ENCODE results near the gene USP35. TPM values are rescaled to one million over a fixed set of nuclear protein-coding genes. Genes with fewer than 3 reads are reported as not detected.

The USP35 gene, protein sequence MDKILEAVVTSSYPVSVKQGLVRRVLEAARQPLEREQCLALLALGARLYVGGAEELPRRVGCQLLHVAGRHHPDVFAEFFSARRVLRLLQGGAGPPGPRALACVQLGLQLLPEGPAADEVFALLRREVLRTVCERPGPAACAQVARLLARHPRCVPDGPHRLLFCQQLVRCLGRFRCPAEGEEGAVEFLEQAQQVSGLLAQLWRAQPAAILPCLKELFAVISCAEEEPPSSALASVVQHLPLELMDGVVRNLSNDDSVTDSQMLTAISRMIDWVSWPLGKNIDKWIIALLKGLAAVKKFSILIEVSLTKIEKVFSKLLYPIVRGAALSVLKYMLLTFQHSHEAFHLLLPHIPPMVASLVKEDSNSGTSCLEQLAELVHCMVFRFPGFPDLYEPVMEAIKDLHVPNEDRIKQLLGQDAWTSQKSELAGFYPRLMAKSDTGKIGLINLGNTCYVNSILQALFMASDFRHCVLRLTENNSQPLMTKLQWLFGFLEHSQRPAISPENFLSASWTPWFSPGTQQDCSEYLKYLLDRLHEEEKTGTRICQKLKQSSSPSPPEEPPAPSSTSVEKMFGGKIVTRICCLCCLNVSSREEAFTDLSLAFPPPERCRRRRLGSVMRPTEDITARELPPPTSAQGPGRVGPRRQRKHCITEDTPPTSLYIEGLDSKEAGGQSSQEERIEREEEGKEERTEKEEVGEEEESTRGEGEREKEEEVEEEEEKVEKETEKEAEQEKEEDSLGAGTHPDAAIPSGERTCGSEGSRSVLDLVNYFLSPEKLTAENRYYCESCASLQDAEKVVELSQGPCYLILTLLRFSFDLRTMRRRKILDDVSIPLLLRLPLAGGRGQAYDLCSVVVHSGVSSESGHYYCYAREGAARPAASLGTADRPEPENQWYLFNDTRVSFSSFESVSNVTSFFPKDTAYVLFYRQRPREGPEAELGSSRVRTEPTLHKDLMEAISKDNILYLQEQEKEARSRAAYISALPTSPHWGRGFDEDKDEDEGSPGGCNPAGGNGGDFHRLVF
- polyA plus RNA-seq (2012; rRNA removed) = 8.0 and 8.4 TPM in 2 replicates
- 4.4 and 5.3 TPM in 2 replicates for polyA plus RNA-seq (2012; cell fraction: cytosol; rRNA removed)
- polyA plus RNA-seq (2012; cell fraction: nucleus; rRNA removed) = 32.8 and 39.6 TPM in 2 replicates

DNA sequence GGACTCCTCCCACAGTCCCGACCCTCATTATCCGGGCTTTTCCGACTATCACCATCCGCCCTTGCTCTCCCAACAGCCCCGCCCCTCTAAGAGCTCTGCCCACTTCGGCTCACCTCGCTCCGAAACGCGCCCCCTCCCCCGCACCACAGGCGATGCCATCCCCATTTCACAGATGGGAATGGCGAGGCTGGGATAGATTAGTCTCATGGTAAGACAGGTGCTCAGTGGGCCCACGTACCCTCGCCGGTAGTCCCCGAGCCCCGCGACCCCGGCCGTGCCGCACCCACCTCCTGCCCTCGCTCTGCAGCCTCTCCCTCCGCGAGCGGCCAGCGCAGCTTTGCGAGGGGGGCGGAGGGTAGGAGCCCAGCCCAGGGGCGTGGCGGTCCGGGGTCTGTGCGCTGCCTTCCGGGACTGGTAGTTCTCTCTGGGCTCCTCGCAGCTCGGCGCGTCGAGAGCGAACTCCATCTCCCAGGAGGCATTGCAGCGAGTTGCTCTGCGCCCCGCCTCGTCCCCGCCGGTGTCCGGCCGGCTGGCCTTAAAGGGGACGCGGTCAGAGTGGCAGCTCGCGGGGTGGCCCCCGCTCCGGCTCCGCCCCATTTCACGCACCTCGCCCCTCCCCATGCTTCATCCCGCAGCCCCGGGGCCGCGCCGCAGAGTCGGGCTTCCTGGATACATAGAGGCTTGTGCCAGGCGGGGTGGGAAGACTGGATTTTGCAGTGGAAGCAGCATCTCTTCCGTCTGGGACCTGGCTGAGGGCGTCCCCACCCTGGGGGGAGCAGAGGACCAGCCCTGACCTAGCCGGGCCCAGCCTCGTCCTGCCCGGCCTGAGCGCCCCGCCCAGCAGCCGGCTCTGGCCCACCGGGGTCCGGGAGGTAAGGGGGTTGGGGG, at the start of gene USP35, which contains the start of gene KCTD21:
USP35 (plus strand) TSS at position 634 of the 888 bp plus-strand sequence. CDS start 7,327 bp downstream, outside the sequence.
KCTD21 (minus strand) TSS at position 341 of the 888 bp plus-strand sequence. CDS start 14,072 bp downstream, outside the sequence.
- WGBS (ENCODE audit: low lambda C conversion rate) = under 1% methylated on average over 23 of the region's 74 CpGs
- peak within 1 kb of the TSS; percentile 92 for H3K9ac ChIP-seq
- no peaks in the 10 kb centered on the region for H3K9me2 ChIP-seq
- peak within 1 kb of the TSS; percentile 78 for H2AFZ ChIP-seq (ENCODE audit: low read depth)
- H3F3A ChIP-seq (replicated peaks; ENCODE audit: insufficient read depth) = peaks cover 5% of the 10 kb centered on the region
- peak within 1 kb of the TSS; percentile 86 for H3K4me2 ChIP-seq
- H3K27ac ChIP-seq (ENCODE audit: low read depth in 2 of 2, low read length in 1 of 2) = peak within 1 kb of the TSS; percentile 80 to 82; a peak in 3 of 4 replicates
- peaks cover 21 to 32% of the 10 kb centered on the region in 2 experiments; a peak in 3 of 4 replicates for H3K4me1 ChIP-seq (ENCODE audit: control insufficient read depth in 1 of 2, insufficient read depth in 2 of 2, low read depth in 1 of 2, low read length in 1 of 2)
- H3K4me3 ChIP-seq (ENCODE audit: low read depth in 2 of 2, low read length in 1 of 2) = peak within 1 kb of the TSS; percentile 74 to 98
- peaks cover 0 to 16% of the 10 kb centered on the region in 2 experiments for H3K36me3 ChIP-seq (replicated peaks in 1 of 2; ENCODE audit: control insufficient read depth in 1 of 2, insufficient read depth in 2 of 2, low read length in 1 of 2)
- TF ChIP-seq RFX5 (IDR thresholded peaks at IDR 0.05; ENCODE audit: low read length) = no peak
- TF ChIP-seq CHD2 (IDR thresholded peaks at IDR 0.05; ENCODE audit: low read length, partially characterized antibody) = peak; percentile 46
- TF ChIP-seq, protein P1, sequence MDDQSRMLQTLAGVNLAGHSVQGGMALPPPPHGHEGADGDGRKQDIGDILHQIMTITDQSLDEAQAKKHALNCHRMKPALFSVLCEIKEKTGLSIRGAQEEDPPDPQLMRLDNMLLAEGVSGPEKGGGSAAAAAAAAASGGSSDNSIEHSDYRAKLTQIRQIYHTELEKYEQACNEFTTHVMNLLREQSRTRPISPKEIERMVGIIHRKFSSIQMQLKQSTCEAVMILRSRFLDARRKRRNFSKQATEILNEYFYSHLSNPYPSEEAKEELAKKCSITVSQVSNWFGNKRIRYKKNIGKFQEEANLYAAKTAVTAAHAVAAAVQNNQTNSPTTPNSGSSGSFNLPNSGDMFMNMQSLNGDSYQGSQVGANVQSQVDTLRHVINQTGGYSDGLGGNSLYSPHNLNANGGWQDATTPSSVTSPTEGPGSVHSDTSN (IDR thresholded peaks at IDR 0.05) = peak; percentile 73
- peak; percentile 37; the same call in 1 of the 2 replicates for TF ChIP-seq GABPA (IDR thresholded peaks at IDR 0.05; ENCODE audit: low read depth)
- TF ChIP-seq, protein P2, sequence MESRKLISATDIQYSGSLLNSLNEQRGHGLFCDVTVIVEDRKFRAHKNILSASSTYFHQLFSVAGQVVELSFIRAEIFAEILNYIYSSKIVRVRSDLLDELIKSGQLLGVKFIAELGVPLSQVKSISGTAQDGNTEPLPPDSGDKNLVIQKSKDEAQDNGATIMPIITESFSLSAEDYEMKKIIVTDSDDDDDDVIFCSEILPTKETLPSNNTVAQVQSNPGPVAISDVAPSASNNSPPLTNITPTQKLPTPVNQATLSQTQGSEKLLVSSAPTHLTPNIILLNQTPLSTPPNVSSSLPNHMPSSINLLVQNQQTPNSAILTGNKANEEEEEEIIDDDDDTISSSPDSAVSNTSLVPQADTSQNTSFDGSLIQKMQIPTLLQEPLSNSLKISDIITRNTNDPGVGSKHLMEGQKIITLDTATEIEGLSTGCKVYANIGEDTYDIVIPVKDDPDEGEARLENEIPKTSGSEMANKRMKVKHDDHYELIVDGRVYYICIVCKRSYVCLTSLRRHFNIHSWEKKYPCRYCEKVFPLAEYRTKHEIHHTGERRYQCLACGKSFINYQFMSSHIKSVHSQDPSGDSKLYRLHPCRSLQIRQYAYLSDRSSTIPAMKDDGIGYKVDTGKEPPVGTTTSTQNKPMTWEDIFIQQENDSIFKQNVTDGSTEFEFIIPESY (IDR thresholded peaks at IDR 0.05; ENCODE audit: borderline replicate concordance, low read depth) = no peak
- TF ChIP-seq TCF12 (IDR thresholded peaks at IDR 0.05) = peak; percentile 17; the same call in 1 of the 2 replicates
- TF ChIP-seq SMC3 (IDR thresholded peaks at IDR 0.05; ENCODE audit: low read depth, low read length) = no peak
- TF ChIP-seq, protein P3, sequence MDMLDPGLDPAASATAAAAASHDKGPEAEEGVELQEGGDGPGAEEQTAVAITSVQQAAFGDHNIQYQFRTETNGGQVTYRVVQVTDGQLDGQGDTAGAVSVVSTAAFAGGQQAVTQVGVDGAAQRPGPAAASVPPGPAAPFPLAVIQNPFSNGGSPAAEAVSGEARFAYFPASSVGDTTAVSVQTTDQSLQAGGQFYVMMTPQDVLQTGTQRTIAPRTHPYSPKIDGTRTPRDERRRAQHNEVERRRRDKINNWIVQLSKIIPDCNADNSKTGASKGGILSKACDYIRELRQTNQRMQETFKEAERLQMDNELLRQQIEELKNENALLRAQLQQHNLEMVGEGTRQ (IDR thresholded peaks at IDR 0.05; ENCODE audit: borderline replicate concordance, low read depth, low read length) = no peak
- TF ChIP-seq ELF1 (IDR thresholded peaks at IDR 0.05) = peak; percentile 57
- no peak for TF ChIP-seq RAD21 (IDR thresholded peaks at IDR 0.05; ENCODE audit: low read length)
- peak; percentile 38; the same call in 1 of the 2 replicates for TF ChIP-seq RCOR1 (IDR thresholded peaks at IDR 0.05; ENCODE audit: low read length)
- TF ChIP-seq MXI1 (IDR thresholded peaks at IDR 0.05; ENCODE audit: low read depth, low read length) = peak; percentile 42; the same call in 1 of the 2 replicates
- TF ChIP-seq, protein P4, sequence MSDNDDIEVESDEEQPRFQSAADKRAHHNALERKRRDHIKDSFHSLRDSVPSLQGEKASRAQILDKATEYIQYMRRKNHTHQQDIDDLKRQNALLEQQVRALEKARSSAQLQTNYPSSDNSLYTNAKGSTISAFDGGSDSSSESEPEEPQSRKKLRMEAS (IDR thresholded peaks at IDR 0.05; ENCODE audit: low read depth) = peak; percentile 20; the same call in 1 of the 2 replicates
- peak; percentile 67; the same call in 1 of the 2 replicates for TF ChIP-seq SIN3A (IDR thresholded peaks at IDR 0.05; ENCODE audit: borderline replicate concordance, low read depth, low read length)
- TF ChIP-seq NRF1 (IDR thresholded peaks at IDR 0.05; ENCODE audit: low read depth, low read length) = peak; percentile 42; the same call in 1 of the 2 replicates
- peak; percentile 50 for TF ChIP-seq TAF1 (IDR thresholded peaks at IDR 0.05; ENCODE audit: borderline replicate concordance, low read depth, low read length)
- peak; percentile 58; the same call in 1 of the 2 replicates for TF ChIP-seq POLR2AphosphoS5 (IDR thresholded peaks at IDR 0.05; ENCODE audit: low read depth, low read length)
- no peak for TF ChIP-seq RXRA (IDR thresholded peaks at IDR 0.05; ENCODE audit: borderline replicate concordance, low read depth)
- no peak for TF ChIP-seq FOXM1 (IDR thresholded peaks at IDR 0.05; ENCODE audit: low read depth)
- POLR2A ChIA-PET = interaction anchor here (0.6 to 1.9 kb wide), 9 partner anchors 17 to 386 kb away, joined by 3 to 13 read pairs (median 4); partner anchors contain the start of genes ALG8, GAB2 and NARS2
- 0 out of 2 replicates have a peak, but pooled peaks cover 8% of the 10 kb centered on the region for H4K20me1 ChIP-seq (ENCODE audit: insufficient read depth)
- no peaks in the 10 kb centered on the region for H3K9me3 ChIP-seq
- peaks cover 83% of the 10 kb centered on the region for H3K79me2 ChIP-seq (ENCODE audit: insufficient read depth)
- CTCF ChIA-PET = interaction anchor here (1.2 to 3.2 kb wide), 3 partner anchors 41 to 376 kb away, joined by 3 to 12 read pairs (median 3); partner anchors contain the start of gene ALG8
- H3K27me3 ChIP-seq (ENCODE audit: insufficient read depth) = no peaks in the 10 kb centered on the region
- DNase-seq = peak; percentile 98

All from SK-N-SH (cell line).